CD4-positive, alpha-beta T cell (primary cell): Measurements from ENCODE around the gene IP6K3. TPM values are rescaled to one million over a fixed set of nuclear protein-coding genes. Genes with fewer than 3 reads are reported as not detected.

ENCODE experiments used
- ATAC-seq: fragments of 200-7000 bp; cut with Tn5 transposase; one replicate; pipeline ENCODE4 v1.10.0; 2022; ENCODE audit warnings: mild to moderate bottlenecking; ENCODE audit not compliant: poor library complexity
- CTCF ChIA-PET: fragments of 350-600 bp; sonication (Branson Sonifier 250); formaldehyde crosslinking; loops from one replicate; lab custom pipeline; 2021; ENCODE audit warnings: antibody characterized with exemption, inconsistent platforms; lab: Charles Lee
- POLR2A ChIA-PET: fragments of 350-600 bp; sonication (Branson Sonifier 250); formaldehyde crosslinking; loops from one replicate; lab custom pipeline; 2021; ENCODE audit warnings: antibody characterized with exemption, inconsistent platforms; lab: Charles Lee
- DNase-seq, 14 experiments: peaks; one replicate each; pipeline ENCODE4 v3.0.0-alpha.2; 2013 to 2020; ENCODE audit warnings: mixed read lengths in 2 of 14
- H3K27ac ChIP-seq, 2 donors: one replicate each; pipeline versions ENCODE4 v1.5.1 to v1.7.0; 2013; ENCODE audit warnings: low read length in 2 of 2, low read depth in 1 of 2, mild to moderate bottlenecking in 1 of 2
- H3K27me3 ChIP-seq, 2 experiments: 1 replicate in 1 of 2; 2 replicates in 1 of 2; pipeline versions ENCODE4 v1.6.1 to v1.7.0; 2013; ENCODE audit warnings: low read length in 2 of 2, control low read depth in 1 of 2, mild to moderate bottlenecking in 1 of 2, moderate library complexity in 1 of 2; ENCODE audit not compliant: insufficient read depth in 2 of 2, control insufficient read depth in 1 of 2
- H3K36me3 ChIP-seq: one replicate; pipeline ENCODE4 v1.6.1; 2013; ENCODE audit warnings: low read length, control low read depth; ENCODE audit not compliant: insufficient read depth
- H3K4me1 ChIP-seq: one replicate; pipeline ENCODE4 v1.6.1; 2013; ENCODE audit warnings: low read length, control low read depth; ENCODE audit not compliant: insufficient read depth
- H3K4me3 ChIP-seq: one replicate; pipeline ENCODE4 v1.5.1; 2013; ENCODE audit warnings: mild to moderate bottlenecking, low read length, moderate library complexity
- H3K9me3 ChIP-seq, 2 experiments: 1 replicate in 1 of 2; 2 replicates in 1 of 2; pipeline versions ENCODE4 v1.6.1 to v1.7.0; 2013; ENCODE audit warnings: low read length in 2 of 2, mild to moderate bottlenecking in 2 of 2, control low read depth in 1 of 2, moderate library complexity in 1 of 2; ENCODE audit not compliant: control insufficient read depth in 1 of 2, insufficient read depth in 1 of 2
- H3K27ac Mint-ChIP-seq: one replicate; pipeline ENCODE4 v1.8.0; 2020; ENCODE audit warnings: mixed read lengths
- H3K27me3 Mint-ChIP-seq: one replicate; pipeline ENCODE4 v1.8.0; 2021; ENCODE audit warnings: mixed read lengths
- H3K36me3 Mint-ChIP-seq: one replicate; pipeline ENCODE4 v1.8.0; 2021; ENCODE audit warnings: low read depth, mixed read lengths
- H3K4me1 Mint-ChIP-seq: one replicate; pipeline ENCODE4 v1.8.0; 2021; ENCODE audit warnings: low read depth, mixed read lengths
- H3K4me3 Mint-ChIP-seq: one replicate; pipeline ENCODE4 v1.8.0; 2020; ENCODE audit warnings: mild to moderate bottlenecking, mixed read lengths
- H3K9me3 Mint-ChIP-seq: one replicate; pipeline ENCODE4 v1.8.0; 2020; ENCODE audit warnings: mixed read lengths
- CTCF ChIP-seq: fragments of 200-600 bp; IDR thresholded peaks from one replicate; pipeline ENCODE4 v1.8.0; 2022; ENCODE audit warnings: antibody characterized with exemption, mild to moderate bottlenecking
- intact Hi-C, 2 experiments: fragments of 100-400 bp; cut with DNase I in 1 of 2; cut with micrococcal nuclease in 1 of 2; formaldehyde crosslinking; loops; one replicate each; pipeline versions ENCODE4 v1.15.1 to v1.9.0; 2023 to 2025; cut with DNase I, micrococcal nuclease
- total RNA-seq, 174 experiments: library from RNA in 2 of 174; stranded (reverse) in 2 of 174; gene quantifications; one replicate each; pipeline ENCODE4 v1.2.3 and lab custom pipeline; 2021 to 2026

IP6K3 gene
- total RNA-seq, 2 experiments from 2014 or later = not detected

- no peak overlapping the region for H3K27ac Mint-ChIP-seq
- Histone ChIP-seq H3K4me1 (peaks cover 10% of the 10 kb centered on the region), H3K27me3 (peaks cover 0 to 3% of the 10 kb centered on the region in 2 experiments), H3K4me3 (no peak overlapping the region), H3K36me3 (no peaks in the 10 kb centered on the region), H3K27ac (no peak overlapping the region), H3K9me3 (peaks cover 0 to 4% of the 10 kb centered on the region in 2 experiments)
- no peaks in the 10 kb centered on the region for H3K36me3 Mint-ChIP-seq
- intact Hi-C loops = no loop called here
- no peak for TF ChIP-seq CTCF
- ATAC-seq = no peak
- H3K4me1 Mint-ChIP-seq = no peaks in the 10 kb centered on the region
- DNase-seq = no peak
- no peaks in the 10 kb centered on the region for H3K9me3 Mint-ChIP-seq
- POLR2A ChIA-PET = no interaction called here
- CTCF ChIA-PET = interaction anchor here (0.7 kb wide), 1 partner anchor 380 kb away, joined by 5 read pairs; no protein-coding TSS in a partner anchor
- H3K4me3 Mint-ChIP-seq = no peak overlapping the region
- no peaks in the 10 kb centered on the region for H3K27me3 Mint-ChIP-seq
These were observed 18.7 kb upstream of the IP6K3 start for GRCh38 chr6:33765368-33765767.

GRCh38 chr6:33764036-33764435, 17.3 kb upstream of the IP6K3 start:
- H3K9me3 ChIP-seq = peaks cover 0 to 4% of the 10 kb centered on the region in 2 experiments
- no peak for ATAC-seq
- intact Hi-C loops = no loop called here
- H3K27me3 ChIP-seq = no peaks in the 10 kb centered on the region
- H3K4me3 Mint-ChIP-seq = no peak overlapping the region
- no peak overlapping the region for H3K27ac Mint-ChIP-seq
- H3K9me3 Mint-ChIP-seq = no peaks in the 10 kb centered on the region
- ChIA-PET CTCF (no interaction called here), POLR2A (no interaction called here)
- H3K4me1 Mint-ChIP-seq = no peaks in the 10 kb centered on the region
- no peak for TF ChIP-seq CTCF
- no peak overlapping the region for H3K4me3 ChIP-seq
- no peak for DNase-seq
- peaks cover 7% of the 10 kb centered on the region for H3K4me1 ChIP-seq
- H3K27me3 Mint-ChIP-seq = no peaks in the 10 kb centered on the region
- no peaks in the 10 kb centered on the region for H3K36me3 Mint-ChIP-seq
- H3K27ac ChIP-seq = no peak overlapping the region
- H3K36me3 ChIP-seq = no peaks in the 10 kb centered on the region

- peaks cover 0 to 4% of the 10 kb centered on the region in 2 experiments for H3K9me3 ChIP-seq
- Mint-ChIP-seq H3K9me3 (no peaks in the 10 kb centered on the region), H3K27ac (no peak overlapping the region), H3K36me3 (no peaks in the 10 kb centered on the region), H3K4me3 (no peak overlapping the region), H3K4me1 (no peaks in the 10 kb centered on the region), H3K27me3 (no peaks in the 10 kb centered on the region)
- TF ChIP-seq CTCF = no peak
- H3K36me3 ChIP-seq = no peaks in the 10 kb centered on the region
- ChIA-PET POLR2A (no interaction called here), CTCF (no interaction called here)
- intact Hi-C loops = no loop called here
- H3K4me3 ChIP-seq = no peak overlapping the region
- H3K4me1 ChIP-seq = peaks cover 2% of the 10 kb centered on the region
- ATAC-seq (no peak), DNase-seq (no peak)
- H3K27ac ChIP-seq = no peak overlapping the region
- H3K27me3 ChIP-seq = no peaks in the 10 kb centered on the region
These were observed 16.8 kb upstream of the IP6K3 start for GRCh38 chr6:33763483-33763882.
